Glutamatergic neuron (in vitro differentiated cells): Measurements from ENCODE around the gene TEKT5. TPM values are rescaled to one million over a fixed set of nuclear protein-coding genes. Genes with fewer than 3 reads are reported as not detected.

Experiments used
- DNase-seq: peaks from one replicate; pipeline ENCODE4 v3.0.0; 2022
- H3K27ac Mint-ChIP-seq: one replicate; pipeline ENCODE4 v1.8.0; 2020; ENCODE audit warnings: mild to moderate bottlenecking, mixed read lengths, inconsistent platforms; ENCODE audit not compliant: unreplicated experiment
- H3K27me3 Mint-ChIP-seq: one replicate; pipeline ENCODE4 v1.8.0; 2020; ENCODE audit warnings: mild to moderate bottlenecking, moderate library complexity, mixed read lengths, inconsistent platforms; ENCODE audit not compliant: unreplicated experiment
- H3K36me3 Mint-ChIP-seq: one replicate; pipeline ENCODE4 v1.8.0; 2020; ENCODE audit warnings: mild to moderate bottlenecking, mixed read lengths, inconsistent platforms; ENCODE audit not compliant: unreplicated experiment
- H3K4me1 Mint-ChIP-seq: one replicate; pipeline ENCODE4 v1.8.0; 2020; ENCODE audit warnings: mild to moderate bottlenecking, low read depth, mixed read lengths, inconsistent platforms; ENCODE audit not compliant: unreplicated experiment
- H3K4me3 Mint-ChIP-seq: one replicate; pipeline ENCODE4 v1.8.0; 2020; ENCODE audit warnings: mild to moderate bottlenecking, mixed read lengths, inconsistent platforms; ENCODE audit not compliant: unreplicated experiment
- H3K9me3 Mint-ChIP-seq: one replicate; pipeline ENCODE4 v1.8.0; 2020; ENCODE audit warnings: mild to moderate bottlenecking, moderate library complexity, mixed read lengths, inconsistent platforms; ENCODE audit not compliant: unreplicated experiment
- CTCF ChIP-seq: fragments of 200-600 bp; sonication (generic); IDR thresholded peaks from one replicate; pipeline ENCODE4 v1.5.0; 2021; ENCODE audit not compliant: partially characterized antibody, unreplicated experiment
- total RNA-seq: library from RNA; stranded (reverse); fragmentation: NEBNext Ultra II Directional; extraction: Animal tissue kit (Norgen Biotek cat#: 25700); gene quantifications from one replicate; pipeline ENCODE4 v1.2.1, GENCODE V29; 2021; ENCODE audit not compliant: unreplicated experiment

The TEKT5 gene
- total RNA-seq, 1 donor from 2014 or later: not detected

- Mint-ChIP-seq H3K4me1 (peaks cover 27% of the 10 kb centered on the region), H3K27me3 (peaks cover 2% of the 10 kb centered on the region), H3K36me3 (no peaks in the 10 kb centered on the region), H3K27ac (peak within 1 kb of the TSS; percentile 75), H3K4me3 (peak within 1 kb of the TSS; percentile 91), H3K9me3 (peaks cover 9% of the 10 kb centered on the region)
- TF ChIP-seq CTCF: peak; percentile 38
- DNase-seq: peak; percentile 73
These were observed 114.5 kb downstream of the TEKT5 start, which contains the start of gene EMP2 for GRCh38 chr16:10579965-10580882. Gene EMP2, minus strand, starts transcription at chr16:10580598. Its CDS starts 32,981 bp downstream, at chr16:10547617.

GRCh38 chr16:10579575-10579964, 115.2 kb downstream of the TEKT5 start:
- Mint-ChIP-seq H3K36me3 (no peaks in the 10 kb centered on the region), H3K9me3 (peaks cover 9% of the 10 kb centered on the region), H3K4me3 (peak overlapping the region; percentile 74), H3K27me3 (peaks cover 2% of the 10 kb centered on the region), H3K27ac (peak overlapping the region; percentile 57), H3K4me1 (peaks cover 27% of the 10 kb centered on the region)
- no peak for TF ChIP-seq CTCF
- no peak for DNase-seq

- no peaks in the 10 kb centered on the region for H3K36me3 Mint-ChIP-seq
- peaks cover 2% of the 10 kb centered on the region for H3K27me3 Mint-ChIP-seq
- peaks cover 9% of the 10 kb centered on the region for H3K9me3 Mint-ChIP-seq
- DNase-seq: no peak
- H3K4me1 Mint-ChIP-seq: peaks cover 27% of the 10 kb centered on the region
- H3K27ac Mint-ChIP-seq: peak overlapping the region; percentile 17
- peak overlapping the region; percentile 74 for H3K4me3 Mint-ChIP-seq
- TF ChIP-seq CTCF: no peak
These were observed 116.0 kb downstream of the TEKT5 start for GRCh38 chr16:10578474-10579316.

Other genes starting within 250 kb of the TEKT5 start
- gene EMP2, start 114.3 kb downstream of the TEKT5 start, total RNA-seq: 27.8 TPM
- 23.2 TPM for gene NUBP1, start 48.9 kb upstream of the TEKT5 start, total RNA-seq
- gene TVP23A, start 123.9 kb upstream of the TEKT5 start, total RNA-seq: 8.4 TPM
- gene CIITA, start 182.3 kb upstream of the TEKT5 start, total RNA-seq: 0.69 TPM
- 37.3 TPM for gene DEXI, start 247.5 kb upstream of the TEKT5 start, total RNA-seq
- gene CLEC16A, start 249.6 kb upstream of the TEKT5 start, total RNA-seq: 43.0 TPM